MCF 10A (cell line): ENCODE measurements around the gene ZBTB11. TPM values are rescaled to one million over a fixed set of nuclear protein-coding genes. Genes with fewer than 3 reads are reported as not detected.

ENCODE experiments used
- BruUV-seq: library from RNA; stranded (reverse); fragments of 400-500 nt; replicated peaks from 2 replicates; lab custom pipeline; 2021; lab: Mats Ljungman, UMichigan
- CTCF ChIA-PET: fragments of 300-600 bp; sonication (Branson Sonifier 250); formaldehyde crosslinking; extraction: SDS; loops from one replicate; lab custom pipeline; 2021; ENCODE audit warnings: antibody characterized with exemption, inconsistent platforms; lab: Yijun Ruan, JAX
- POLR2A ChIA-PET: fragments of 300-600, 350-650 bp; sonication (Branson Sonifier 250); formaldehyde crosslinking; extraction: SDS; loops from one replicate; lab custom pipeline; 2020; ENCODE audit warnings: antibody characterized with exemption, inconsistent platforms; lab: Yijun Ruan, JAX
- DNase-seq: peaks from one replicate; pipeline ENCODE4 v3.0.0-alpha.2; 2018; ENCODE audit not compliant: unreplicated experiment
- H3K27ac Mint-ChIP-seq: one replicate; pipeline ENCODE4 v1.8.0; 2022; ENCODE audit warnings: mild to moderate bottlenecking, low read depth, mixed read lengths; ENCODE audit not compliant: unreplicated experiment
- H3K27me3 Mint-ChIP-seq: one replicate; pipeline ENCODE4 v1.8.0; 2022; ENCODE audit warnings: mixed read lengths; ENCODE audit not compliant: insufficient read depth, unreplicated experiment
- H3K36me3 Mint-ChIP-seq: one replicate; pipeline ENCODE4 v1.8.0; 2022; ENCODE audit warnings: mild to moderate bottlenecking, moderate library complexity, mixed read lengths; ENCODE audit not compliant: insufficient read depth, unreplicated experiment
- H3K4me1 Mint-ChIP-seq: one replicate; pipeline ENCODE4 v1.8.0; 2022; ENCODE audit warnings: mixed read lengths; ENCODE audit not compliant: insufficient read depth, unreplicated experiment
- H3K4me3 Mint-ChIP-seq: one replicate; pipeline ENCODE4 v1.8.0; 2022; ENCODE audit warnings: mild to moderate bottlenecking, moderate library complexity, mixed read lengths; ENCODE audit not compliant: unreplicated experiment
- H3K9me3 Mint-ChIP-seq: one replicate; pipeline ENCODE4 v1.8.0; 2022; ENCODE audit warnings: mixed read lengths; ENCODE audit not compliant: unreplicated experiment
- intact Hi-C: fragments of 100-400 bp; cut with micrococcal nuclease; formaldehyde crosslinking; loops from 2 replicates; pipeline ENCODE4 v1.14.1; 2022
- total RNA-seq: library from RNA; stranded (reverse); gene quantifications from 2 replicates; pipeline ENCODE4 v1.2.3, GENCODE V29; 2022
- TF ChIP-seq, protein P1 (sequence below): fragments of 200-600 bp; IDR thresholded peaks from one replicate; pipeline ENCODE4 v1.8.0; 2022; ENCODE audit warnings: antibody characterized with exemption, mild to moderate bottlenecking; ENCODE audit not compliant: unreplicated experiment

ZBTB11 gene
- total RNA-seq, 1 experiment from 2014 or later, result 28.9 TPM

- BruUV-seq, result no TSS peak
- intact Hi-C loops, result loop anchor here (1.0 to 5.0 kb wide), 2 partner anchors 63 to 409 kb away; no protein-coding TSS in a partner anchor
- TF ChIP-seq, protein P1, sequence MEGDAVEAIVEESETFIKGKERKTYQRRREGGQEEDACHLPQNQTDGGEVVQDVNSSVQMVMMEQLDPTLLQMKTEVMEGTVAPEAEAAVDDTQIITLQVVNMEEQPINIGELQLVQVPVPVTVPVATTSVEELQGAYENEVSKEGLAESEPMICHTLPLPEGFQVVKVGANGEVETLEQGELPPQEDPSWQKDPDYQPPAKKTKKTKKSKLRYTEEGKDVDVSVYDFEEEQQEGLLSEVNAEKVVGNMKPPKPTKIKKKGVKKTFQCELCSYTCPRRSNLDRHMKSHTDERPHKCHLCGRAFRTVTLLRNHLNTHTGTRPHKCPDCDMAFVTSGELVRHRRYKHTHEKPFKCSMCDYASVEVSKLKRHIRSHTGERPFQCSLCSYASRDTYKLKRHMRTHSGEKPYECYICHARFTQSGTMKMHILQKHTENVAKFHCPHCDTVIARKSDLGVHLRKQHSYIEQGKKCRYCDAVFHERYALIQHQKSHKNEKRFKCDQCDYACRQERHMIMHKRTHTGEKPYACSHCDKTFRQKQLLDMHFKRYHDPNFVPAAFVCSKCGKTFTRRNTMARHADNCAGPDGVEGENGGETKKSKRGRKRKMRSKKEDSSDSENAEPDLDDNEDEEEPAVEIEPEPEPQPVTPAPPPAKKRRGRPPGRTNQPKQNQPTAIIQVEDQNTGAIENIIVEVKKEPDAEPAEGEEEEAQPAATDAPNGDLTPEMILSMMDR, result peak; percentile 49
- Mint-ChIP-seq H3K4me1 (peaks cover 5% of the 10 kb centered on the region), H3K4me3 (no peak overlapping the region), H3K36me3 (peaks cover 7% of the 10 kb centered on the region), H3K9me3 (no peaks in the 10 kb centered on the region), H3K27me3 (no peaks in the 10 kb centered on the region), H3K27ac (no peak overlapping the region)
- POLR2A ChIA-PET, result no interaction called here
- peak; percentile 71 for DNase-seq
- CTCF ChIA-PET, result interaction anchor here (0.7 to 1.3 kb wide), 3 partner anchors 14 to 33 kb away, joined by 3 to 5 read pairs (median 4); no protein-coding TSS in a partner anchor
Observed at GRCh38 chr3:101635954-101636798, 40.8 kb downstream of the ZBTB11 start.

DNA sequence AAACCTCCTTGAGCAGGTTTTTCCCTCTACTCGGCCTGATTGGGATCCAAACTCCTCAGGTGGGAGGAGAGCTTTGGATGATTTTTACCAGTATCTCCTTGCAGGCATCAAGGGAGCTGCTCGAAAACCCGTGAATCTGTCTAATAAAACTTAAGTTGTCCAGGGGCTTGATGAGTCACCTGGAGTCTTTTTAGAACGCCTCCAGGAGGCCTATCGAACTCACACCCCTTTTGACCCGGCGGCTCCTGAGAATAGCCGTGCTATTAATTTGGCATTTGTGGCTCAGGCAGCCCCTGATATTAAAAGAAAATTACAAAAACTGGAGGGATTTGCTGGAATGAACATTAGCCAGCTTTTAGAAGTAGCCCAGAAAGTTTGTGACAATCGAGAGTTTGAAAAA, 41.6 kb downstream of the ZBTB11 start:
- TF ChIP-seq, protein P1, result no peak
- H3K36me3 Mint-ChIP-seq, result peaks cover 7% of the 10 kb centered on the region
- H3K27ac Mint-ChIP-seq, result no peak overlapping the region
- no peak overlapping the region for H3K4me3 Mint-ChIP-seq
- CTCF ChIA-PET, result interaction anchor here (0.6 to 1.3 kb wide), 5 partner anchors 13 to 994 kb away, joined by 3 to 5 read pairs (median 4); no protein-coding TSS in a partner anchor
- intact Hi-C loops, result loop anchor here (5.0 kb wide), 1 partner anchor 408 kb away; no protein-coding TSS in a partner anchor
- no peaks in the 10 kb centered on the region for H3K27me3 Mint-ChIP-seq
- H3K9me3 Mint-ChIP-seq, result no peaks in the 10 kb centered on the region
- POLR2A ChIA-PET, result interaction anchor here (0.6 kb wide), 1 partner anchor 49 kb away, joined by 4 read pairs; no protein-coding TSS in a partner anchor
- DNase-seq, result no peak
- peaks cover 5% of the 10 kb centered on the region for H3K4me1 Mint-ChIP-seq
- no TSS peak for BruUV-seq

DNA sequence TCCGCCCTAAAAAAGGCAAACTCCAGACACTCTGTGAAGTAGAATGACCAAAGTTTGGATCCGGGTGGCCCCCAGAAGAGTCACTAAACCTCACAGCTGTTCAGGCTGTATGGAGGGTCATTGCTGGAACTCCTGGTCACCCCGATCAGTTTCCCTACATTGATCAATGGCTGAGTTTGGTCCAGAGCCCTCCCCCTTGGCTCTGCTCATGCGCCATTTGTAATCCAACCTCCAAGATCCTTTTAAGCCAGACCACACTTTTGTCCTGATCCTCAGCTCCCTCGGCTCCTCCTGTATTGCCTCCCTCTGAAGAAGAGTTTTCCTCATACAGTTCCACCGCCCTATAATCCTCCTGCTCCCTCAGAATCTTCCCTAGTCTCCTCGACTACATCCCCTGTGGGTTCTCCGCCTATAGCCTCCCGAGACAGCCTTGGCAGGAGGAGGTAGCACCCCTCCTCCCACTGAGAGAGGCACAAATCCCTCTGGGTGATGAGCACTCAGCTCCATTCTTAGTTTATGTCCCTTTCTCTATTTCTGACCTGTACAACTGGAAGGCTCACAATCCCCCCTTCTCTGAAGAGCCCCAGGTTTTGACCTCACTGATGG, 42.2 kb downstream of the ZBTB11 start:
- no peaks in the 10 kb centered on the region for H3K9me3 Mint-ChIP-seq
- no peak for DNase-seq
- H3K36me3 Mint-ChIP-seq, result peaks cover 7% of the 10 kb centered on the region
- H3K27me3 Mint-ChIP-seq, result no peaks in the 10 kb centered on the region
- no peak overlapping the region for H3K4me3 Mint-ChIP-seq
- intact Hi-C loops, result loop anchor here (5.0 kb wide), 1 partner anchor 407 kb away; no protein-coding TSS in a partner anchor
- BruUV-seq, result no TSS peak
- TF ChIP-seq, protein P1, result no peak
- H3K4me1 Mint-ChIP-seq, result peaks cover 5% of the 10 kb centered on the region
- POLR2A ChIA-PET, result interaction anchor here (0.6 kb wide), 1 partner anchor 50 kb away, joined by 4 read pairs; no protein-coding TSS in a partner anchor
- CTCF ChIA-PET, result interaction anchor here (0.6 to 1.3 kb wide), 3 partner anchors 12 to 994 kb away, joined by 3 to 5 read pairs (median 4); no protein-coding TSS in a partner anchor
- H3K27ac Mint-ChIP-seq, result no peak overlapping the region

GRCh38 chr3:101633186-101633585, 43.7 kb downstream of the ZBTB11 start:
- POLR2A ChIA-PET, result no interaction called here
- H3K27ac Mint-ChIP-seq, result no peak overlapping the region

More at GRCh38 chr3:101633186-101633585, 43.7 kb downstream of the ZBTB11 start:
- H3K4me3 Mint-ChIP-seq, result no peak overlapping the region
- no TSS peak for BruUV-seq
- TF ChIP-seq, protein P1, result no peak
- H3K27me3 Mint-ChIP-seq, result no peaks in the 10 kb centered on the region
- DNase-seq, result no peak
- H3K36me3 Mint-ChIP-seq, result peaks cover 7% of the 10 kb centered on the region
- CTCF ChIA-PET, result no interaction called here
- intact Hi-C loops, result no loop called here
- H3K4me1 Mint-ChIP-seq, result peaks cover 5% of the 10 kb centered on the region
- H3K9me3 Mint-ChIP-seq, result no peaks in the 10 kb centered on the region
